Neural progenitor cell (in vitro differentiated cells): ENCODE results near the gene SUPT3H.

Experiments used
- CTCF ChIP-seq: fragments of 200-600 bp; sonication (generic); IDR thresholded peaks from 2 replicates; pipeline ENCODE4 v1.5.1; 2017; ENCODE audit warnings: antibody characterized with exemption, mild to moderate bottlenecking
- EZH2phosphoT487 ChIP-seq: fragments of 200-600 bp; sonication (generic); IDR thresholded peaks from 2 replicates; pipeline ENCODE4 v1.6.1; 2017; ENCODE audit warnings: antibody characterized with exemption

- TF ChIP-seq CTCF (no peak), EZH2phosphoT487 (no peak)
Measured at GRCh38 chr6:44976677-44977641, 400.8 kb downstream of the SUPT3H start.
